Hypothalamus (tissue), 51 donors: Measurements from ENCODE around the gene SSTR4.
"Not testable (repeated sequence)": the region's sequence is repeated elsewhere in the genome, so short reads cannot be mapped to it uniquely, and the experiment has no call there.

Source experiments
- DNase-seq, 51 donors: peaks; one replicate each; lab custom pipeline; 2025; lab: John Stamatoyannopoulos, UW

The SSTR4 gene, protein sequence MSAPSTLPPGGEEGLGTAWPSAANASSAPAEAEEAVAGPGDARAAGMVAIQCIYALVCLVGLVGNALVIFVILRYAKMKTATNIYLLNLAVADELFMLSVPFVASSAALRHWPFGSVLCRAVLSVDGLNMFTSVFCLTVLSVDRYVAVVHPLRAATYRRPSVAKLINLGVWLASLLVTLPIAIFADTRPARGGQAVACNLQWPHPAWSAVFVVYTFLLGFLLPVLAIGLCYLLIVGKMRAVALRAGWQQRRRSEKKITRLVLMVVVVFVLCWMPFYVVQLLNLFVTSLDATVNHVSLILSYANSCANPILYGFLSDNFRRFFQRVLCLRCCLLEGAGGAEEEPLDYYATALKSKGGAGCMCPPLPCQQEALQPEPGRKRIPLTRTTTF

DNA sequence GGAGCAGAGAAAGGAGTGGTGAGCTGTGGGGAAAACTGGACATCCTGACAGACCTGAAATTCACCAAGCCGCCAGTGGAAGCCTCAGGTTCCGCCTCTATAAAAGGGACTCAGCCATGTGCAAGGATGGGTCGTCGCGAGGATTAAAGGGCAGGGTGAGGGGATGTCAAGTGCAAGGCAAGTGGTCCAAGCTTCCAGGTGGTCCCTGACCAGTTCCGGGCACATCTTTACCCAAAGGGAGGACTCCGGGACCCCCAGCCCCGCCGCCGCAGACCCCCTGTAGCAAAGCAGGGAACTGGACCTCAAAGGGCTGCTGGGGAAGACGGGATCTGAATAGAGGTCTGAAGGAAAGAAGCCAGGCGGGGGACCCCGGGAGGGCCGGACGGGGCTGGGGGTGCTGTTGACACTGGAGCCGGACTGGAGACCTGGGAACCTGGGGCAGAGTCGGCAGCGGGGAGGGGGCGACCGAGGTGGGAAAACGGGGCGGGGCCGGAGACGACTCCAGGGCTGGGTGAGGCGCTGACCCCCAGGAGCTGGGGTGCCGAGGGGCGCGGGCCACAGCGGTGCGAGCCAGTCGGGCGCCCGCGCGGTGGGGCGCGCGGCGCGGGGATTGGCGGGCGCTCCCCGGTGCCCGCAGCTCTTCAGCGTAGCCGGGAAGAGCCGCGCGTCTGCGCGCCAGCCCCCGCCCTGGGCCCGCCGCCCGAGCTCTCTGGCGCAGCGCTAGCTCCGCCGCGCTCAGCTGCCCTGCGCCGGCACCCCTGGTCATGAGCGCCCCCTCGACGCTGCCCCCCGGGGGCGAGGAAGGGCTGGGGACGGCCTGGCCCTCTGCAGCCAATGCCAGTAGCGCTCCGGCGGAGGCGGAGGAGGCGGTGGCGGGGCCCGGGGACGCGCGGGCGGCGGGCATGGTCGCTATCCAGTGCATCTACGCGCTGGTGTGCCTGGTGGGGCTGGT lies at the start of gene SSTR4:
TSS of gene SSTR4 (plus strand) at position 592 of the 951 bp plus-strand sequence. CDS start at position 764, 172 bp downstream.
- DNase-seq = no peak

DNA sequence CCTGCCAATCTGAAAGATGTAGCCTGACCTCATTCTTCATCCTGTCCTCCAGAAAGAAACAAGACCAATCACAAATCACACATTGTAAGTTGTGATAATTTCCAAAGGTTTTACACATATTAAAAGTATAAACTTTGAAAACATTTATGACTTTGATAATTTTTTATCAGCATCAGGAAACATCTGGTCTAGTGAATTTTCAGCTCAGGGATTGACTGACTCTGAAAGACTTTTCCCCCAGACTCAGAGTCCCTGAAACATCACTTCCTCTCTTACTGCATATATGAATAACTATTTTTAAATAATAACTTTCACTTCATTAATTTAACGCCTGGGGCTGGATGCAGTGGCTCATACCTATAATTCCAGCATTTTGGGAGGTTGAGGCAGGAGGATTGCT lies 48.5 kb upstream of the SSTR4 start:
- no peak for DNase-seq

DNA sequence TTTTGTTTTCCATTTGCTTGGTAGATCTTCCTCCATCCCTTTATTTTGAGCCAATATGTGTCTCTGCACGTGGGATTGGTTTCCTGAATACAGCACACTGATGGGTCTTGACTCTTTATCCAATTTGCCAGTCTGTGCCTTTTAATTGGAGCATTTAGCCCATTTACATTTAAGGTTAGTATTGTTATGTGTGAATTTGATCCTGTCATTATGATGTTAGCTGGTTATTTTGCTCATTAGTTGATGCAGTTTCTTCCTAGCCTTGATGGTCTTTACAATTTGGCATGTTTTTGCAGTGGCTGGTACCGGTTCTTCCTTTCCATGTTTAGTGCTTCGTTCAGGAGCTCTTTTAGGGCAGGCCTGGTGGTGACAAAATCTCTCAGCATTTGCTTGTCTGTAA lies 43.7 kb upstream of the SSTR4 start:
- not testable (repeated sequence) for DNase-seq

DNA sequence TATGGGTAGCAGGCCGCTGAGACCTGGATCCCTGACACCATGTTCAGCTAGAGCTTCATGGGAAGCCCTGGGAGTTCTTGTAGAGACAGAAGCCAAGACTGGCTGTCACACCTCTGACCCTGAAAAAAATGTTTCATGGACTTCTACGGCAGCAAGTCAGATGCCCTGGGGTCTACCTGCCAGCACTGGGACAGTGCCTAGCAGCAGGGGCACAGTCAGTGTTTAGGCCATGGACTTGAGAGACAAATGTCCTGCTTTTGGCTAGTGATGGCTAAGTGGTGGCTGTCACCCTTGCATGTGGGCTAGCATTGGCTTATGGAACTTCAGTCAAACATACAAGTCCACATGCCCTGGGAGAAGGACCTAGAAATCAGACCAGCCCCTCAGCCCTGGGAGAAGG lies 41.3 kb upstream of the SSTR4 start:
- no peak for DNase-seq

DNA sequence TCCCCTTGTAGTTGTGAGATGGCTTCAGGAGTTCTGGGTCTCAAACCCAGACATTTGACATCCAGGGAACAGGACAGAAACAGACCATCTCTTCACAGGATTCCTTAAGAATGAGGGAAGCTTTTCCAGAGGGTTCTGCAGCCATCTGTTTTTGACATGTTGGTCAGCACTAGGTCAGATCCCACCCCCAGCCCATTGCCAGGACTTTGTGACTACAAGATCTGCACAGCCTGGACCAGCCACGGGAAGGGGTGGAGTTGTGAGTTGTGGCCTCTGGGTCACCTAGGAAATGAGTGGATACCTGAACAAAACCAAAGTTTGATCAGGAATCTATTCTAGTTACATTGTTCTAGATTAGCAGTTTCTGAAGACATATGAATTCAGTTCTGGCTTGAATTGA lies 39.2 kb upstream of the SSTR4 start:
- DNase-seq = no peak

DNA sequence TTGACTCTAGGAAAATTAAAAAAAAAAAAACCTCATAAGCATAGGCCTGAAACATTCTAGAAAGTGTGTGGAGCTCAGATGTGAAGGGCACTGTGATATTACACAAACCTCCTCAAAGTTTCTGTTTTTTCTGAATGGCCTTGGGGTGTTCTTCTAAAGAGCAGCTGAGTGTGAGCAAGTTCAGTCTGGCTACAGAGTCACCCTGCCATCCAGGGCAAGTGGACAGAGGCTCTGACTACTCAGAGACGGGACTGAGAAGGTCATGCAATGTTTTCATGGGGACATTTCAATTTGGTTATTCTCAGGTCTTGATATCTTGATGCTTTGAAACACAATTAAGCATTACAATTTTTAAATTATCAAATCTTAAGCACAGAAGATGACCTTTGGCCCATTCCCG lies 36.6 kb upstream of the SSTR4 start:
- no peak for DNase-seq

DNA sequence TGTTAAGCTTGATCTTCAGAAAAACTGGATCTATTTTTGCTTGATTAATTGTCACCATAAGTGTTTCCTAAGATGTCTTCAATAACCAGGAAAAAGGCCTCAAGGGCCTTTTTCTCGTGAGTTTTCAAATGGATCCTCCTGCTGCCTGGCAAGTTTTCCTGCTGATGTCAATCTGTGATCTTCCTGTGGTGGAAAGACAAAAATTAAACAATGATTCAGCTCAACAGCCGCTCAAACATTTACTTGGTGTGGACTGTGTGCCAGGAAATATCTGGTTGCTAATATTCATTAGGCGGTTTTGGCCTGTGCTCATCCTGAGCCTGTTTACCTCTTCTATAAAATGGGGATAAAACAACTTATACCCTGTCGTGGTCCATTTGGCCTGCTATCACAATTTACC lies 35.4 kb upstream of the SSTR4 start:
- no peak for DNase-seq

DNA sequence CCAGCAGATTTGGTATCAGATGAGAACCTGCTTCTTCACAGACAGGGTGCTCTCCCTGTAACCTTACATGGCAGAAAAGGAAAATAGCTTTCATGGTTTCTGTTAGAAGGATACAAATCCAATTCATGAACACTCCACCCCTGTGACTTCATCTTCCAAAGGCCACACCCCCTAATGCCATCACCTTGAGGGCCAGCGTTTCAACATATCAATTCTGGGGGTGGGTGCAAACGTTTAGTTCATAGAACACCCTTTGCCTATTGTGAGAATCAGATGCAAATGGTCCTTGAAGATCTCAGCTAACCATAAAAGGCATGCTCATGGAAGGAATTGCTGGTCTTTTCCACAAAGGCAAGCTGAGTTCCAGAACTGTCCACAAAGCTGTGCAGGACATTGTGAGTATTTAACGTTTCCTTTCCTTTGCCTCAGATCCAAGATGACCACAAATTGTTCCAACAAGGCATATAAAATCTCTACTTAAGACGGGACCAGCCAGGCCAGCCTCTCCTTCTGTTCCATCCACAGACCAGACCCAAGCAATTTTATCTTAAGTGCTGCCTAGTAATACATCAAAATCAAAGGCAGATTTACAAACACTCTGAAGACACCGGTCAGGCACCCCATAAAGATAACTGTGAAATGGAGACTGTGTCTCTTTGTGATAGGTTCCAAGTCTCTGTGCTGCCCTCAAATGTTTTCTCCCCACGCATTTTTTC lies 34.7 kb upstream of the SSTR4 start:
- no peak for DNase-seq

DNA sequence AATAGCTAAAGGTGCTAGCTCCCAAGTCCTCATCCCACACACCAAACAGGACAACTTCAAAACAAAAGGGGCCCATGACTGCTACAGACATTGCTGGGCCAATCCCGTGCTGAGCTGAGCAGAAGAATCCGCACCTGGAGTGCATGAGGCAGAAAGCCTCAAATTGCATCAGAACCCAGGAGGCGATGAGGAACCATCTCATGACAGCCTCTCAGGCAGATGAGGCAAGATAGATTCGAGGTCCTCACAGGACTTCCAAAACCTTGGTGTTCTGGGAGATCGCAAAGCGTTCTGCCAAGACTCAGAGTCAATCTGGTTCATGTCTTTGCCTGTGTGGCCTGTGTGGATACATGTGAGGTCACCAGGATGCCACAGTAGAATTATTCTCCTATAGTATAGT lies 32.8 kb upstream of the SSTR4 start:
- DNase-seq = no peak

DNA sequence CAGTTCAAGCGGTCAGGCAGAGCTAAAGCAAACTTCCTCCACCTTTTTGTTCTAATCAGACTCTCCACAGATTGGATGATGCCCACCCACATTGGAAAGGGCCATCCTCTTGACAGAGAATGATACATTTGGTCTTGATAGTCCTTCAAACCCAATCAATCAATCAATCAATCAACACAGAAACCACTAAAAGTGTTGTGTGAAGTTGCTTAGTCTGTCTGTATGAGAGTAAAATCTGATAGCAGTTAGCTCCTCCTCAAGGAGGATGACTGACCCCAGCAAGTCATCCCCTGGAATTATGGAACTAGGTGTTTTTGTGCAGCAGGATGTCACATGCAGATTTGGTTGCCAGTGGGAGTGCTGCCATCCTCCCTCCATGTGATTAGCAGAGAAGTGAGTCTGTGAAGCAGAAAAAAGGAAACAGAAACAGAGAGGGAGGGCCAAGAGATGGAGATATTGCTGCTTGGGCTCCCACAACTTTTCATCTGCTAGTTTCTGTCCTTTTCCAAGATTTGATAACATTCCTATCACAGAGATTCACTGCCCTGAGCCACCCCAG lies 32.0 kb upstream of the SSTR4 start:
- DNase-seq = no peak

DNA sequence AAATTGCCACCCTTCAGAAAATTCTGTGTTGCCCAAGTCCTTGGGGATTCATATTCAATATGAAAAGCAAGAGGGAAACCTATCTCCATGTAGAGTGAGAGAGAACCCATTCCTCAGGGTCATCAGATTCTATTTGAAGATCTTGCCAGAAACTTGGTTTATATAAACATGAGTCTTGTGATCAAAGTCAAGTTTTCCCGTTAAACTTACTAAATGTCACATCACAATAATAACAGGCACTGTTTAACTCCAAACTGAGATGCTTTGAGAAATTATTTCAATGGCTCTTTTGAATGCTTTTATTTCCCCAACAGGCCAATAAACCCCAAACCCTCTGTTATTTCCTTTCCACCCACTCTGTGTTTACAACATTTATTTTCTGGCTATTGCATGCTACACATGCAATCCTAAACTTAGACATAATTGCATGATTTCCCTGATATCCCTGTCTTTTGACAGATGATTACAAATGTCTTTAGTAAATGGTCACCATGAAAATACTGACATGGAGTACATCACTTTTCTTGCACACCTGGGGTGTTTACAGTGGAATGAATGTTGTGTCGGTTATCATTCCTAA lies 31.1 kb upstream of the SSTR4 start:
- no peak for DNase-seq

DNA sequence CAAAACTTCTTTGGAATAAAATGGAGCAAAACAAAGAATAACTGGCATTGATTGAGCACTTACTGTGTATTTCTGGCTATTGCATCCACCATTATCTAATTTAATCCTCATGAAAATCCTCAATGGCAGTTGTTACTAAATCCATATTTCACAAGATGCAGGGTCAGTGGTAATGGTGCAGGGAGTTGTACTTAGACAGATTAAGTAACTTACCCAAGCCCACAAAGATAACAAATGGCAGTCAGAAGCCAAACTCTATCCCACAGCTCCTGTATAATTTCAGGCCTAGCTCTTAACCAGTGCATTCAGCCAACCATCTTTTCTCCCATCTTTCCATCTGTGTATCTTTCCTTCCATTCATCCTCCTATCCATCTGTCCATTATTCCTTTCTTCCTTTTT lies 29.3 kb upstream of the SSTR4 start:
- DNase-seq = no peak

DNA sequence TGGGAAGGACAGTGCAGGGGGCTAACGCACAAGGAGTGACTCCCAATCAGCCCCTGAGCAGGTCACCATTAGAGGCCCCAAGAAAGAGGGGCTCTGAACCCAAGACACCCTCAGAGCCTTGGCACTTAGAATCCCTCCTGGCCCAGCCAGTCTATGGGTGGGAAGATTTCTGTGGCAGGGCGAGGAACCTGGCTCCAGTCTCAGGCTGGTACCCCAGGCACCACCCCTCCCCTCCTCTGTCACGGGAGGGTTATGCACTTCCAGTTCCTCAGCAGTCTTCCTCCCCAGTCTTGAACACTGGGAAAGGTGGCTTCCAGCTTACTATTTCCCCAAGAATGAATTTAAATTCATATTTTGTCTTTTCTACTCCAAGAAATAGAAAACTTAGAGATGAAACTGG lies 27.6 kb upstream of the SSTR4 start:
- no peak for DNase-seq

DNA sequence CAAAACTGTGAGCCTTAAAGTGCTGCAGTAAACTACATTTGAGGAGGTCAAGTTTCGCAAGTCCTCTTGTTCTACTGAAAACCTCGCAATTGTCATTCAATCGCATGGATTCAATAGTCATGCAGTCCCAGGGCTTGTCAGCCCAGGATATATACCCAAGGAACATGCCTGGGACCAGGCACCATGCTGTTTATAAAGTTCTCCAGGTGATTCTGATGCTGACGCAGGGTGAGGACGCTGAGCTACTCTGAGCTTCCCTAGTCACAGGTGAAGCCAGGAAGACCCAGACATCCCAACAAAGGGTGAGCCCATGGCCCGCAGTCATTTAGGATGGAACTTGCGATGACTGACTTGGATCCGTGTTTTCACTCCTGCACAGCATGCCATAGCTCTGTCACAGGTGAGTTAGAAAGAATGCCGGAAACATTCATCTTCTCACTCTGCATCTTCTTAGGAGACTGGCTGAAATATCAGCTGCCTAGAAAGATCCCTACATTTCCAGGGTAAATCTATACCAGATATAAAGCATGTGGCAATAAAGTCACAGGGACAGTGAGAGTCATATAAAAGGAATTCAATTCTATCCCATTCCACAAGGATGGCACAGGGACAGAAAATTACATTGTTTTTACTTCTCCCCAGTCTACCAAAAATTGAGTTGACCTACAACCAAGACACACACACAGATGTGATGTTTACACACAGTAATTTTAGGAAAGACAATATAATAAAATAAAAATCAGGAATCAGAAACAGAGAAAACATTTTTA lies 27.0 kb upstream of the SSTR4 start:
- DNase-seq = no peak

DNA sequence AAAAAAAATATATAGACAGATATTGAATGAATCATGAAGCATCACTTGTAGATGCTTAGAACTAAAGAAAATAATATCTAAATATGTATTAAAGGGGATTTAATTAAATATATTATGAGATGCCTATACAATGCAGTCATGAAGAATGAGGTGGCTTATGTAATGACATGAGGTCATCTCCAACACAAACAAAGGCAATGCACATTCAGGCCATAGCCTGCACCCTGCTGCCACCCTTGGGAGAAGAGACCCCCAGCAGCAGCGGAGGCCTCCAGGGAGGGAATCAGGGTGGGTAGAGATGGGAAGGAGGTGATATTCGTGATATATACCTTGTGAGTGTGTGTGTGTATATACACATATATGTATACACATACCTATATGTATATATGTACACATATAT lies 26.4 kb upstream of the SSTR4 start:
- DNase-seq = no peak

DNA sequence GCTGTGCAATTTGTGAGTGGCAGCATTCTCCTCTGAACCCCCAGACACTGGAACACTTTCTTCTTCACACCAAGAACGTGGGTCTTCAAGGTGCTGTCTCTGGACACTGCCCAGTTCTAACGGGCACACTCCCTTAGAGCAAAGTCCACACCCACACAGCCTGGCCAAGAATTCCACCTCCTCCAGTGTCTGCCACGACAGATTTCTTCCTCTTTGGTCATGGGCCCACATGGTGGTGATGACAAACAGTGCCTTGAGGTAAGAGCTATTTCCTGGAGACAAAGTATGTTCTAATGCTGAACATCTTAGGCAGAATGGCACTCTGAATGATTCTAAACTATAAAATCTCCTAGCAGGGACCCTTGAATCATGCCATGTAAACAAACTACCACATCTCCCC lies 25.5 kb upstream of the SSTR4 start:
- no peak for DNase-seq

DNA sequence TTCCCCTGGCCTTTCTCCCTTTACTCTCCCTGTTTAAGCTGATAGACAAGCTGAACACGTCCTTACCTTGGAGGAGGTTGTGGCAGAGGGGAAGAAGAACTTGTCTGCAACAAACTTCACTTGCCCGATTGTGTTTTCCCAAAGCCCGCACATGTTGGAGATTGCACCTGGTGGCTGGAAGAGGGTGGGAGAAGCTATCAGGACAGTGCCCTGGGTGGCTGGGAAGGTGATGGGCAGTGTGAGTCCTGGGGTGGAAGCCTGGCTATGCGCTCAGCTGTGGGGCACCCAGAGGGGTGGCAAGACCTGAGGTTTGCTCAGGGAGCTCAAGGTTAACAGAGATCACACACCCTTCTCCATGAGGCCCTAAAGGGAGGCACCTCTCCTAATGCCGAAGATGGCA lies 25.0 kb upstream of the SSTR4 start:
- DNase-seq = no peak

DNA sequence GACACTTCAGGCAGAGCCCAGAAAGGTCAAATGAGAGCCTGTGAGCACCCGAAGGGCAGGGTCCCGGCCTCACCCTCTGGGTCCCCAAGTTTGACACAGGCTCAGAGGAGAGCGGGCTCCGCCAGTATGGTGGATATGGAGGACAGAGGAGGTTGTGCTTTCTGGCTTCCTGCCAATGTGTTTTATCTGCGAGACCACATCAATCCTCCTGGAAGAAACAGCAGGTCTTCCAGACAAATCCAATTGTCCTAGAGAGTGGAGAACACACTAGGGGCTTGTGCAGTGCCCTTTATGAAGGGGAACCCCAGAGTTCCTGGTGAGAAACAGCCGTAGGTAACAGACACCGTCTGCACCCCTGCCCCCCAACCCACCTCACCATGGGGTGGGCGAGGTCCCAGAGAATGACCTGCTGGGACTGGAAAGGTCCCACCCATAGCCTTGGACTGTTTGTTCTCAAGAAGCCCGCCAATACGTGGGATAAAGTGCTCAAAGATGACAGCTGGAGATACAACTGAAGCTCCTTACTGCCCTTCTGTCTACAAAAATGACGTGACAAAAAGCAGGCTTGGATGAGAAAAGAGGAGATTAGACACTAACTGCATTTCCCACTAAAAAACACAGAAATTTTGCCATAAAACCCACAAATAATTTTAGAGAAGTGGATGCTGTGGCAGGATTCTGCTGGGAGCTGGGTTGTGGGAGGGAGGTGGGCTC lies 23.9 kb upstream of the SSTR4 start:
- DNase-seq = no peak

DNA sequence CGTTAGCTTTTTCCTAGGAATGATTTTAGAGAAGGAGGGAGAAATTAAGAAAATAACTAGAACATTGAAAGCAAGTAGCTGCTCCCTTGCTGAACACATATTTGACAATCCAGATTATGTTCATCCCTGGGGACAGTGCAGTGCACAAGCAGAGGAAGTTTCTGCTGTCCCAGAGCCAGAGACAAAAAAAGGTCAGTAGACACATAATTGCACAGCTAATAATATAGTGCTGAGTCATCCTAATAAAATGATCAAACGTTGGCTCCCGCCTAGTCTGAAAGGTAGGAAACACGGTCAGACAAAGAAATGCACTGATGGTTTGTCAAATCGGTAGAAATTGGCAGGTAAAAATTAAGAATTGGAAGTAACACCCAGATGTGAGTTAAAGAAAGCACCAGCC lies 21.7 kb upstream of the SSTR4 start:
- DNase-seq = no peak
